GM23248 (cell line): Measurements from ENCODE around the gene TGFB3. TPM values are rescaled to one million over a fixed set of nuclear protein-coding genes. Genes with fewer than 3 reads are reported as not detected.

Experiments
- DNase-seq: peaks from one replicate; pipeline ENCODE4 v3.0.0-alpha.2; 2015
- H2AFZ ChIP-seq: fragments of 200-600 bp; sonication (generic); 2 replicates; pipeline ENCODE4 v1.6.1; 2016; ENCODE audit warnings: antibody characterized with exemption
- H3F3A ChIP-seq: fragments of 200-600 bp; sonication (generic); 2 replicates; pipeline ENCODE4 v1.6.1; 2016; ENCODE audit warnings: mild to moderate bottlenecking, antibody characterized with exemption, mixed run types; ENCODE audit not compliant: insufficient read depth
- H3K27ac ChIP-seq: fragments of 200-600 bp; sonication (generic); 2 replicates; pipeline ENCODE4 v1.5.1; 2016; ENCODE audit warnings: mild to moderate bottlenecking
- H3K27me3 ChIP-seq: fragments of 200-600 bp; sonication (generic); replicated peaks from 2 replicates; pipeline ENCODE4 v1.6.1; 2016; ENCODE audit warnings: mild to moderate bottlenecking; ENCODE audit not compliant: insufficient read depth
- H3K36me3 ChIP-seq: fragments of 200-600 bp; sonication (generic); 2 replicates; pipeline ENCODE4 v1.6.1; 2016; ENCODE audit warnings: low read depth, mild to moderate bottlenecking
- H3K4me1 ChIP-seq: fragments of 200-600 bp; sonication (generic); 2 replicates; pipeline ENCODE4 v1.6.1; 2016; ENCODE audit warnings: mild to moderate bottlenecking; ENCODE audit not compliant: insufficient read depth
- H3K4me2 ChIP-seq: fragments of 200-600 bp; sonication (generic); one replicate; pipeline ENCODE4 v1.6.1; 2016; ENCODE audit warnings: mild to moderate bottlenecking; ENCODE audit not compliant: unreplicated experiment
- H3K4me3 ChIP-seq: fragments of 200-600 bp; sonication (generic); 2 replicates; pipeline ENCODE4 v1.5.1; 2016; ENCODE audit warnings: mild to moderate bottlenecking
- H3K79me2 ChIP-seq: fragments of 200-600 bp; sonication (generic); 2 replicates; pipeline ENCODE4 v1.6.1; 2016; ENCODE audit warnings: mild to moderate bottlenecking; ENCODE audit not compliant: insufficient read depth
- H3K9ac ChIP-seq: fragments of 200-600 bp; sonication (generic); 2 replicates; pipeline ENCODE4 v1.6.1; 2016; ENCODE audit warnings: mild to moderate bottlenecking
- H3K9me2 ChIP-seq: fragments of 200-600 bp; sonication (generic); 2 replicates; pipeline ENCODE4 v1.6.1; 2016; ENCODE audit warnings: mixed run types, mild to moderate bottlenecking, moderate library complexity; ENCODE audit not compliant: insufficient read depth
- H3K9me3 ChIP-seq: fragments of 200-600 bp; sonication (generic); one replicate; pipeline ENCODE4 v1.6.1; 2017; ENCODE audit warnings: low read depth
- H4K20me1 ChIP-seq: fragments of 200-600 bp; sonication (generic); 2 replicates; pipeline ENCODE4 v1.6.0; 2016; ENCODE audit not compliant: insufficient read depth
- EZH2 ChIP-seq: fragments of 200-600 bp; sonication (generic); IDR thresholded peaks from 2 replicates; pipeline ENCODE4 v1.6.1; 2018; ENCODE audit warnings: antibody characterized with exemption, mild to moderate bottlenecking; ENCODE audit not compliant: insufficient read depth, poor library complexity, severe bottlenecking
- EZH2phosphoT487 ChIP-seq: fragments of 200-600 bp; sonication (generic); IDR thresholded peaks from 2 replicates; pipeline ENCODE4 v1.6.1; 2018; ENCODE audit warnings: antibody characterized with exemption, moderate library complexity, mild to moderate bottlenecking, low read depth; ENCODE audit not compliant: insufficient read depth
- WGBS, 2 experiments: methylation state at CpG; one replicate each; pipeline ENCODE4 v1.1.6; 2015 to 2017; ENCODE audit warnings: low lambda C conversion rate in 2 of 2, low coverage in 1 of 2; ENCODE audit errors: missing lambda C conversion rate in 2 of 2; 5-methylcytosine and 5-hydroxymethylcytosine counted together
- in situ Hi-C: fragments of 300-500 bp; cut with MboI; formaldehyde crosslinking; loops from 2 replicates; pipeline ENCODE4 v1.15.0; 2020
- polyA plus RNA-seq: library from polyadenylated mRNA; unstranded; fragments of >200 nt; fragmentation: Nextera tagmentation; extraction: Ambion mirVana; gene quantifications from 2 replicates; pipeline ENCODE4 v1.2.1, GENCODE V29; 2016
- total RNA-seq: library from RNA; depleted of rRNA; stranded (reverse); fragments of >200 nt; shearing (Covaris generic); gene quantifications from 2 replicates; pipeline ENCODE4 v1.2.3, GENCODE V29; 2014

TGFB3 gene
- total and polyA plus RNA-seq, 2 experiments from 2014 or later: 3.2 to 3.7 TPM

- no peaks in the 10 kb centered on the region for H3K9me2 ChIP-seq
- H3K27ac ChIP-seq: no peak overlapping the region
- no peak overlapping the region for H2AFZ ChIP-seq
- no peaks in the 10 kb centered on the region for H3K79me2 ChIP-seq
- H3K9me3 ChIP-seq: no peaks in the 10 kb centered on the region
- H3K4me1 ChIP-seq: no peaks in the 10 kb centered on the region
- no peaks in the 10 kb centered on the region for H3K36me3 ChIP-seq
- WGBS, 2 experiments: 94 to 98% methylated on average over 4 of the region's 4 CpGs
- in situ Hi-C loops: no loop called here
- no peak for TF ChIP-seq EZH2phosphoT487
- no peak for TF ChIP-seq EZH2
- DNase-seq: no peak
- H3F3A ChIP-seq: no peaks in the 10 kb centered on the region
- no peak overlapping the region for H3K4me3 ChIP-seq
- no peaks in the 10 kb centered on the region for H4K20me1 ChIP-seq
- H3K4me2 ChIP-seq: no peak overlapping the region
- H3K27me3 ChIP-seq: no peaks in the 10 kb centered on the region
- no peak overlapping the region for H3K9ac ChIP-seq
Measured at GRCh38 chr14:75944607-75945241, 37.1 kb downstream of the TGFB3 start.

GRCh38 chr14:75941030-75941429, 40.8 kb downstream of the TGFB3 start:
- 68 to 77% methylated on average over 4 of the region's 4 CpGs for WGBS, 2 experiments
- Histone ChIP-seq H3K9ac (no peak overlapping the region), H3K27me3 (no peaks in the 10 kb centered on the region), H3K79me2 (no peaks in the 10 kb centered on the region), H3K27ac (no peak overlapping the region), H3K4me3 (no peak overlapping the region), H2AFZ (no peak overlapping the region), H4K20me1 (no peaks in the 10 kb centered on the region), H3K4me1 (no peaks in the 10 kb centered on the region), H3K36me3 (no peaks in the 10 kb centered on the region; the same call in 1 of the 2 replicates), H3K4me2 (no peak overlapping the region), H3F3A (no peaks in the 10 kb centered on the region), H3K9me2 (no peaks in the 10 kb centered on the region), H3K9me3 (no peaks in the 10 kb centered on the region)
- TF ChIP-seq EZH2: no peak
- TF ChIP-seq EZH2phosphoT487: no peak
- DNase-seq: no peak
- in situ Hi-C loops: no loop called here

- WGBS, 2 experiments: 28 to 37% methylated on average over 1 of the region's 1 CpG
- no peak overlapping the region for H3K4me2 ChIP-seq
- in situ Hi-C loops: no loop called here
- H3K4me3 ChIP-seq: no peak overlapping the region
- H3K36me3 ChIP-seq: no peaks in the 10 kb centered on the region; the same call in 1 of the 2 replicates
- H2AFZ ChIP-seq: no peak overlapping the region
- no peaks in the 10 kb centered on the region for H4K20me1 ChIP-seq
- no peaks in the 10 kb centered on the region for H3K9me3 ChIP-seq
- H3K4me1 ChIP-seq: no peaks in the 10 kb centered on the region
- H3K27me3 ChIP-seq: no peaks in the 10 kb centered on the region
- no peaks in the 10 kb centered on the region for H3F3A ChIP-seq
- H3K79me2 ChIP-seq: no peaks in the 10 kb centered on the region
- no peak for TF ChIP-seq EZH2phosphoT487
- no peak for TF ChIP-seq EZH2
- DNase-seq: no peak
- H3K27ac ChIP-seq: no peak overlapping the region
- no peaks in the 10 kb centered on the region for H3K9me2 ChIP-seq
- no peak overlapping the region for H3K9ac ChIP-seq
Measured at GRCh38 chr14:75939200-75939599, 42.6 kb downstream of the TGFB3 start.

- Histone ChIP-seq H3K9me2 (no peaks in the 10 kb centered on the region), H4K20me1 (no peaks in the 10 kb centered on the region), H3K4me2 (no peak overlapping the region), H3K79me2 (no peaks in the 10 kb centered on the region), H3K27me3 (no peaks in the 10 kb centered on the region), H3K4me3 (no peak overlapping the region), H3K9ac (no peak overlapping the region), H3K9me3 (no peaks in the 10 kb centered on the region), H3K27ac (no peak overlapping the region), H3F3A (no peaks in the 10 kb centered on the region), H3K4me1 (no peaks in the 10 kb centered on the region), H2AFZ (no peak overlapping the region), H3K36me3 (no peaks in the 10 kb centered on the region; the same call in 1 of the 2 replicates)
- DNase-seq: no peak
- in situ Hi-C loops: no loop called here
- TF ChIP-seq EZH2 (no peak), EZH2phosphoT487 (no peak)
- WGBS, 2 experiments: 77 to 85% methylated on average over 2 of the region's 2 CpGs
Measured at GRCh38 chr14:75934998-75935628, 46.7 kb downstream of the TGFB3 start.
